WTC11 (cell line): ENCODE results near the gene ATP10D. TPM values are rescaled to one million over a fixed set of nuclear protein-coding genes. Genes with fewer than 3 reads are reported as not detected.

Source experiments
- ATAC-seq: fragments of 200-7000 bp; cut with Tn5 transposase; 2 replicates; pipeline ENCODE4 v1.10.0; 2021; ENCODE audit warnings: mild to moderate bottlenecking, moderate library complexity
- CTCF ChIA-PET: fragments of 300-600 bp; sonication (Branson Sonifier 250); formaldehyde crosslinking; loops from one replicate; lab custom pipeline; 2021; ENCODE audit warnings: antibody characterized with exemption; lab: Charles Lee
- POLR2A ChIA-PET: fragments of 350-600 bp; sonication (Branson Sonifier 250); formaldehyde crosslinking; loops from one replicate; lab custom pipeline; 2021; ENCODE audit warnings: antibody characterized with exemption; lab: Charles Lee
- DNase-seq: peaks from one replicate; pipeline ENCODE4 v3.0.0; 2021; ENCODE audit warnings: low spot score
- H3K27ac Mint-ChIP-seq: 2 replicates; pipeline ENCODE4 v1.8.0; 2021; ENCODE audit warnings: mixed read lengths
- H3K27me3 Mint-ChIP-seq: 2 replicates; pipeline ENCODE4 v1.8.0; 2021; ENCODE audit warnings: low read depth, mild to moderate bottlenecking, moderate library complexity, mixed read lengths
- H3K36me3 Mint-ChIP-seq: 2 replicates; pipeline ENCODE4 v1.8.0; 2021; ENCODE audit warnings: mixed read lengths
- H3K4me1 Mint-ChIP-seq: 2 replicates; pipeline ENCODE4 v1.8.0; 2022; ENCODE audit warnings: mixed read lengths
- H3K4me3 Mint-ChIP-seq: 2 replicates; pipeline ENCODE4 v1.8.0; 2021; ENCODE audit warnings: mild to moderate bottlenecking, moderate library complexity, mixed read lengths
- H3K9me3 Mint-ChIP-seq: 2 replicates; pipeline ENCODE4 v1.8.0; 2021; ENCODE audit warnings: mixed read lengths
- ATF1 ChIP-seq: sonication (generic); formaldehyde crosslinking; IDR thresholded peaks from 2 replicates; pipeline ENCODE4 v1.8.1; 2023; ENCODE audit warnings: mild to moderate bottlenecking, moderate library complexity, missing genetic modification reagents
- CREB1 ChIP-seq: sonication (generic); formaldehyde crosslinking; IDR thresholded peaks from 2 replicates; pipeline ENCODE4 v1.8.0; 2023; ENCODE audit warnings: mild to moderate bottlenecking, missing genetic modification reagents
- CREM ChIP-seq: sonication (generic); formaldehyde crosslinking; IDR thresholded peaks from 2 replicates; pipeline ENCODE4 v1.8.1; 2022; ENCODE audit warnings: mild to moderate bottlenecking, missing genetic modification reagents, moderate library complexity
- CTCF ChIP-seq: fragments of 200-600 bp; IDR thresholded peaks from 2 replicates; pipeline ENCODE4 v1.8.0; 2022; ENCODE audit warnings: antibody characterized with exemption
- ELF4 ChIP-seq: sonication (generic); formaldehyde crosslinking; IDR thresholded peaks from 2 replicates; pipeline ENCODE4 v1.8.1; 2022; ENCODE audit warnings: low read depth, mild to moderate bottlenecking, moderate library complexity, missing genetic modification reagents
- JAZF1 ChIP-seq: fragments of 250-450 bp; sonication (Bioruptor Pico); IDR thresholded peaks from 2 replicates; pipeline ENCODE4 v1.9.0; 2021; ENCODE audit warnings: moderate library complexity, mild to moderate bottlenecking, inconsistent platforms
- RELA ChIP-seq: sonication (generic); formaldehyde crosslinking; IDR thresholded peaks from 2 replicates; pipeline ENCODE4 v1.8.1; 2022; ENCODE audit warnings: missing genetic modification reagents, mild to moderate bottlenecking, borderline replicate concordance
- RORB ChIP-seq: fragments of 250-450 bp; sonication (Bioruptor Pico); IDR thresholded peaks from 2 replicates; pipeline ENCODE4 v1.9.0; 2021; ENCODE audit warnings: mild to moderate bottlenecking
- TP53 ChIP-seq: sonication (generic); formaldehyde crosslinking; IDR thresholded peaks from 2 replicates; pipeline ENCODE4 v1.8.1; 2023; ENCODE audit warnings: mild to moderate bottlenecking, missing genetic modification reagents
- ZNF138 ChIP-seq: sonication (generic); formaldehyde crosslinking; conservative IDR thresholded peaks from 2 replicates; pipeline ENCODE4 v1.8.1; 2022; ENCODE audit warnings: mild to moderate bottlenecking, moderate library complexity, missing genetic modification reagents
- ZNF423 ChIP-seq: fragments of 250-450 bp; sonication (Bioruptor Pico); IDR thresholded peaks from 2 replicates; pipeline ENCODE4 v2.1.2; 2022; ENCODE audit warnings: mild to moderate bottlenecking, moderate library complexity
- ZNF425 ChIP-seq: fragments of 250-450 bp; sonication (Bioruptor Pico); conservative IDR thresholded peaks from 2 replicates; pipeline ENCODE4 v1.9.0; 2021; ENCODE audit warnings: mild to moderate bottlenecking
- ZNF532 ChIP-seq: fragments of 250-450 bp; sonication (Bioruptor Pico); IDR thresholded peaks from 2 replicates; pipeline ENCODE4 v1.9.0; 2021; ENCODE audit warnings: mild to moderate bottlenecking, borderline replicate concordance
- total RNA-seq: library from RNA; stranded (reverse); gene quantifications from 3 replicates; pipeline ENCODE4 v1.2.3, GENCODE V29; 2021
- TF ChIP-seq, protein P1 (sequence below): sonication (generic); formaldehyde crosslinking; IDR thresholded peaks from 2 replicates; pipeline ENCODE4 v1.8.1; 2023; ENCODE audit warnings: mild to moderate bottlenecking, missing genetic modification reagents, moderate library complexity
- TF ChIP-seq, protein P2 (sequence below): sonication (generic); formaldehyde crosslinking; IDR thresholded peaks from 2 replicates; pipeline ENCODE4 v1.8.1; 2023; ENCODE audit warnings: mild to moderate bottlenecking, missing genetic modification reagents
- TF ChIP-seq, protein P3 (sequence below): sonication (generic); formaldehyde crosslinking; IDR thresholded peaks from 2 replicates; pipeline ENCODE4 v1.8.1; 2023; ENCODE audit warnings: mild to moderate bottlenecking, missing genetic modification reagents

Gene ATP10D
- total RNA-seq, 1 experiment from 2014 or later = 3.1 TPM

- H3K9me3 Mint-ChIP-seq = peaks cover 7% of the 10 kb centered on the region
- TF ChIP-seq ZNF138 (CRISPR knock-in tag) = no peak
- TF ChIP-seq, all 79 proteins: peak for 0
- H3K27ac Mint-ChIP-seq = no peak overlapping the region
- no peaks in the 10 kb centered on the region for H3K27me3 Mint-ChIP-seq
- DNase-seq (no peak), ATAC-seq (no peak)
- peaks cover 14% of the 10 kb centered on the region for H3K4me1 Mint-ChIP-seq
- ChIA-PET CTCF (no interaction called here), POLR2A (no interaction called here)
- H3K36me3 Mint-ChIP-seq = no peaks in the 10 kb centered on the region
- no peak overlapping the region for H3K4me3 Mint-ChIP-seq
These were observed 50.6 kb downstream of the ATP10D start for GRCh38 chr4:47535567-47536147.

- ATAC-seq (no peak), DNase-seq (no peak)
- Mint-ChIP-seq H3K27me3 (no peaks in the 10 kb centered on the region), H3K4me3 (no peak overlapping the region), H3K4me1 (peaks cover 2% of the 10 kb centered on the region; the same call in 1 of the 2 replicates), H3K36me3 (no peaks in the 10 kb centered on the region), H3K9me3 (peaks cover 7% of the 10 kb centered on the region), H3K27ac (no peak overlapping the region)
- TF ChIP-seq JAZF1 (CRISPR knock-in tag) (no peak), ZNF425 (CRISPR knock-in tag) (no peak)
- ChIA-PET POLR2A (no interaction called here), CTCF (no interaction called here)
These were observed 51.9 kb downstream of the ATP10D start for GRCh38 chr4:47536966-47537365.

- no peaks in the 10 kb centered on the region for H3K4me1 Mint-ChIP-seq
- CTCF ChIA-PET = no interaction called here
- no peak for TF ChIP-seq RORB
- no peak for TF ChIP-seq CREM (CRISPR knock-in tag)
- no peak for TF ChIP-seq CTCF
- no peak for TF ChIP-seq JAZF1 (CRISPR knock-in tag)
- TF ChIP-seq ZNF532 = no peak
- no peak for TF ChIP-seq RELA
- TF ChIP-seq CREB1 (CRISPR knock-in tag) = no peak
- TF ChIP-seq, protein P1, sequence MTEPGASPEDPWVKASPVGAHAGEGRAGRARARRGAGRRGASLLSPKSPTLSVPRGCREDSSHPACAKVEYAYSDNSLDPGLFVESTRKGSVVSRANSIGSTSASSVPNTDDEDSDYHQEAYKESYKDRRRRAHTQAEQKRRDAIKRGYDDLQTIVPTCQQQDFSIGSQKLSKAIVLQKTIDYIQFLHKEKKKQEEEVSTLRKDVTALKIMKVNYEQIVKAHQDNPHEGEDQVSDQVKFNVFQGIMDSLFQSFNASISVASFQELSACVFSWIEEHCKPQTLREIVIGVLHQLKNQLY (CRISPR knock-in tag) = no peak
- TF ChIP-seq, protein P2, sequence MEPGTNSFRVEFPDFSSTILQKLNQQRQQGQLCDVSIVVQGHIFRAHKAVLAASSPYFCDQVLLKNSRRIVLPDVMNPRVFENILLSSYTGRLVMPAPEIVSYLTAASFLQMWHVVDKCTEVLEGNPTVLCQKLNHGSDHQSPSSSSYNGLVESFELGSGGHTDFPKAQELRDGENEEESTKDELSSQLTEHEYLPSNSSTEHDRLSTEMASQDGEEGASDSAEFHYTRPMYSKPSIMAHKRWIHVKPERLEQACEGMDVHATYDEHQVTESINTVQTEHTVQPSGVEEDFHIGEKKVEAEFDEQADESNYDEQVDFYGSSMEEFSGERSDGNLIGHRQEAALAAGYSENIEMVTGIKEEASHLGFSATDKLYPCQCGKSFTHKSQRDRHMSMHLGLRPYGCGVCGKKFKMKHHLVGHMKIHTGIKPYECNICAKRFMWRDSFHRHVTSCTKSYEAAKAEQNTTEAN = no peak
- TF ChIP-seq ELF4 (CRISPR knock-in tag) = no peak
- TF ChIP-seq TP53 = no peak
- TF ChIP-seq, protein P3, sequence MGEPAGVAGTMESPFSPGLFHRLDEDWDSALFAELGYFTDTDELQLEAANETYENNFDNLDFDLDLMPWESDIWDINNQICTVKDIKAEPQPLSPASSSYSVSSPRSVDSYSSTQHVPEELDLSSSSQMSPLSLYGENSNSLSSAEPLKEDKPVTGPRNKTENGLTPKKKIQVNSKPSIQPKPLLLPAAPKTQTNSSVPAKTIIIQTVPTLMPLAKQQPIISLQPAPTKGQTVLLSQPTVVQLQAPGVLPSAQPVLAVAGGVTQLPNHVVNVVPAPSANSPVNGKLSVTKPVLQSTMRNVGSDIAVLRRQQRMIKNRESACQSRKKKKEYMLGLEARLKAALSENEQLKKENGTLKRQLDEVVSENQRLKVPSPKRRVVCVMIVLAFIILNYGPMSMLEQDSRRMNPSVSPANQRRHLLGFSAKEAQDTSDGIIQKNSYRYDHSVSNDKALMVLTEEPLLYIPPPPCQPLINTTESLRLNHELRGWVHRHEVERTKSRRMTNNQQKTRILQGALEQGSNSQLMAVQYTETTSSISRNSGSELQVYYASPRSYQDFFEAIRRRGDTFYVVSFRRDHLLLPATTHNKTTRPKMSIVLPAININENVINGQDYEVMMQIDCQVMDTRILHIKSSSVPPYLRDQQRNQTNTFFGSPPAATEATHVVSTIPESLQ = no peak
- TF ChIP-seq ATF1 (CRISPR knock-in tag) = no peak
- no peak for TF ChIP-seq ZNF423 (CRISPR knock-in tag)
- no peak overlapping the region for H3K4me3 Mint-ChIP-seq
- no peaks in the 10 kb centered on the region for H3K36me3 Mint-ChIP-seq
- H3K9me3 Mint-ChIP-seq = peaks cover 7% of the 10 kb centered on the region
- no peak overlapping the region for H3K27ac Mint-ChIP-seq
- POLR2A ChIA-PET = no interaction called here
- no peak for DNase-seq
- ATAC-seq = peak; percentile 18; the same call in 1 of the 2 replicates
- no peaks in the 10 kb centered on the region for H3K27me3 Mint-ChIP-seq
These were observed 53.2 kb downstream of the ATP10D start for GRCh38 chr4:47538111-47538824.
